ENCODE data around the gene CLDN10.

Gene CLDN10

GRCh38 chr13:95541911-95542474 is 10.5 kb upstream of the CLDN10 start:
- no peak overlapping the region for H3K4me3 ChIP-seq (ENCODE audit: low read depth in 1 of 2, low read length in 2 of 2)
- H3K27ac ChIP-seq (ENCODE audit: low read length) = no peak overlapping the region
- H3K27me3 ChIP-seq (ENCODE audit: low read depth, low read length) = no peaks in the 10 kb centered on the region
- H3K9me3 ChIP-seq (ENCODE audit: control insufficient read depth in 1 of 2, low read length in 2 of 2) = no peaks in the 10 kb centered on the region
- no peaks in the 10 kb centered on the region for H3K36me3 ChIP-seq (ENCODE audit: control insufficient read depth in 1 of 2, insufficient read depth in 2 of 2, low read length in 2 of 2)
- peaks cover 0 to 4% of the 10 kb centered on the region in 2 donors for H3K4me1 ChIP-seq (ENCODE audit: control insufficient read depth in 1 of 2, insufficient read depth in 2 of 2, low read length in 2 of 2)

- peaks cover 0 to 4% of the 10 kb centered on the region in 2 donors for H3K4me1 ChIP-seq (ENCODE audit: control insufficient read depth in 1 of 2, insufficient read depth in 2 of 2, low read length in 2 of 2)
- no peak overlapping the region for H3K4me3 ChIP-seq (ENCODE audit: low read depth in 1 of 2, low read length in 2 of 2)
- H3K27ac ChIP-seq (ENCODE audit: low read length) = no peak overlapping the region
- no peaks in the 10 kb centered on the region for H3K36me3 ChIP-seq (ENCODE audit: control insufficient read depth in 1 of 2, insufficient read depth in 2 of 2, low read length in 2 of 2)
- no peaks in the 10 kb centered on the region for H3K9me3 ChIP-seq (ENCODE audit: control insufficient read depth in 1 of 2, low read length in 2 of 2)
- no peaks in the 10 kb centered on the region for H3K27me3 ChIP-seq (ENCODE audit: low read depth, low read length)
These were observed 8.2 kb upstream of the CLDN10 start for GRCh38 chr13:95544293-95544692.

GRCh38 chr13:95546919-95547318 is 5.6 kb upstream of the CLDN10 start:
- no peaks in the 10 kb centered on the region for H3K9me3 ChIP-seq (ENCODE audit: control insufficient read depth in 1 of 2, low read length in 2 of 2)
- H3K27ac ChIP-seq (ENCODE audit: low read length) = no peak overlapping the region
- no peaks in the 10 kb centered on the region for H3K4me1 ChIP-seq (ENCODE audit: control insufficient read depth in 1 of 2, insufficient read depth in 2 of 2, low read length in 2 of 2)
- H3K4me3 ChIP-seq (ENCODE audit: low read depth in 1 of 2, low read length in 2 of 2) = no peak overlapping the region
- peaks cover 9% of the 10 kb centered on the region for H3K27me3 ChIP-seq (ENCODE audit: low read depth, low read length)
- no peaks in the 10 kb centered on the region for H3K36me3 ChIP-seq (ENCODE audit: control insufficient read depth in 1 of 2, insufficient read depth in 2 of 2, low read length in 2 of 2)

GRCh38 chr13:95547531-95548167 is 4.9 kb upstream of the CLDN10 start:
- Histone ChIP-seq H3K27me3 (ENCODE audit: low read depth, low read length) (peaks cover 12% of the 10 kb centered on the region), H3K4me3 (ENCODE audit: low read depth in 1 of 2, low read length in 2 of 2) (no peak overlapping the region), H3K4me1 (ENCODE audit: control insufficient read depth in 1 of 2, insufficient read depth in 2 of 2, low read length in 2 of 2) (peaks cover 0 to 3% of the 10 kb centered on the region in 2 donors), H3K9me3 (ENCODE audit: control insufficient read depth in 1 of 2, low read length in 2 of 2) (no peaks in the 10 kb centered on the region), H3K36me3 (ENCODE audit: control insufficient read depth in 1 of 2, insufficient read depth in 2 of 2, low read length in 2 of 2) (no peaks in the 10 kb centered on the region), H3K27ac (ENCODE audit: low read length) (no peak overlapping the region)

- Histone ChIP-seq H3K9me3 (ENCODE audit: control insufficient read depth in 1 of 2, low read length in 2 of 2) (no peaks in the 10 kb centered on the region), H3K4me1 (ENCODE audit: control insufficient read depth in 1 of 2, insufficient read depth in 2 of 2, low read length in 2 of 2) (peaks cover 0 to 9% of the 10 kb centered on the region in 2 donors), H3K36me3 (ENCODE audit: control insufficient read depth in 1 of 2, insufficient read depth in 2 of 2, low read length in 2 of 2) (no peaks in the 10 kb centered on the region), H3K27me3 (ENCODE audit: low read depth, low read length) (peaks cover 26% of the 10 kb centered on the region), H3K4me3 (ENCODE audit: low read depth in 1 of 2, low read length in 2 of 2) (no peak overlapping the region), H3K27ac (ENCODE audit: low read length) (no peak overlapping the region)
These were observed 347 bp upstream of the CLDN10 start for GRCh38 chr13:95552208-95552538.

- Histone ChIP-seq H3K27ac (ENCODE audit: low read length) (no peak overlapping the region), H3K27me3 (ENCODE audit: low read depth, low read length) (peaks cover 26% of the 10 kb centered on the region), H3K9me3 (ENCODE audit: control insufficient read depth in 1 of 2, low read length in 2 of 2) (no peaks in the 10 kb centered on the region), H3K4me1 (ENCODE audit: control insufficient read depth in 1 of 2, insufficient read depth in 2 of 2, low read length in 2 of 2) (peaks cover 0 to 9% of the 10 kb centered on the region in 2 donors), H3K36me3 (ENCODE audit: control insufficient read depth in 1 of 2, insufficient read depth in 2 of 2, low read length in 2 of 2) (no peaks in the 10 kb centered on the region), H3K4me3 (ENCODE audit: low read depth in 1 of 2, low read length in 2 of 2) (peak overlapping the region; percentile 16 to 29)
These were observed 1.3 kb downstream of the CLDN10 start for GRCh38 chr13:95553581-95554385.

GRCh38 chr13:95557013-95557412 is 4.5 kb downstream of the CLDN10 start:
- Histone ChIP-seq H3K9me3 (ENCODE audit: control insufficient read depth in 1 of 2, low read length in 2 of 2) (no peaks in the 10 kb centered on the region), H3K4me3 (ENCODE audit: low read depth in 1 of 2, low read length in 2 of 2) (no peak overlapping the region), H3K4me1 (ENCODE audit: control insufficient read depth in 1 of 2, insufficient read depth in 2 of 2, low read length in 2 of 2) (peaks cover 0 to 9% of the 10 kb centered on the region in 2 donors), H3K27me3 (ENCODE audit: low read depth, low read length) (peaks cover 16% of the 10 kb centered on the region), H3K27ac (ENCODE audit: low read length) (no peak overlapping the region), H3K36me3 (ENCODE audit: control insufficient read depth in 1 of 2, insufficient read depth in 2 of 2, low read length in 2 of 2) (no peaks in the 10 kb centered on the region)

GRCh38 chr13:95559100-95559499 is 6.6 kb downstream of the CLDN10 start:
- H3K4me3 ChIP-seq (ENCODE audit: low read depth in 1 of 2, low read length in 2 of 2) = no peak overlapping the region
- no peaks in the 10 kb centered on the region for H3K9me3 ChIP-seq (ENCODE audit: control insufficient read depth in 1 of 2, low read length in 2 of 2)
- no peaks in the 10 kb centered on the region for H3K36me3 ChIP-seq (ENCODE audit: control insufficient read depth in 1 of 2, insufficient read depth in 2 of 2, low read length in 2 of 2)
- no peaks in the 10 kb centered on the region for H3K27me3 ChIP-seq (ENCODE audit: low read depth, low read length)
- no peaks in the 10 kb centered on the region for H3K4me1 ChIP-seq (ENCODE audit: control insufficient read depth in 1 of 2, insufficient read depth in 2 of 2, low read length in 2 of 2)
- H3K27ac ChIP-seq (ENCODE audit: low read length) = no peak overlapping the region

- Histone ChIP-seq H3K9me3 (ENCODE audit: control insufficient read depth in 1 of 2, low read length in 2 of 2) (no peaks in the 10 kb centered on the region), H3K4me3 (ENCODE audit: low read depth in 1 of 2, low read length in 2 of 2) (no peak overlapping the region), H3K4me1 (ENCODE audit: control insufficient read depth in 1 of 2, insufficient read depth in 2 of 2, low read length in 2 of 2) (no peaks in the 10 kb centered on the region), H3K36me3 (ENCODE audit: control insufficient read depth in 1 of 2, insufficient read depth in 2 of 2, low read length in 2 of 2) (no peaks in the 10 kb centered on the region), H3K27ac (ENCODE audit: low read length) (no peak overlapping the region), H3K27me3 (ENCODE audit: low read depth, low read length) (no peaks in the 10 kb centered on the region)
These were observed 7.9 kb downstream of the CLDN10 start for GRCh38 chr13:95560387-95560786.

GRCh38 chr13:95564091-95564490 is 11.6 kb downstream of the CLDN10 start:
- Histone ChIP-seq H3K4me1 (ENCODE audit: control insufficient read depth in 1 of 2, insufficient read depth in 2 of 2, low read length in 2 of 2) (no peaks in the 10 kb centered on the region), H3K4me3 (ENCODE audit: low read depth in 1 of 2, low read length in 2 of 2) (no peak overlapping the region), H3K27me3 (ENCODE audit: low read depth, low read length) (no peaks in the 10 kb centered on the region), H3K9me3 (ENCODE audit: control insufficient read depth in 1 of 2, low read length in 2 of 2) (no peaks in the 10 kb centered on the region), H3K27ac (ENCODE audit: low read length) (no peak overlapping the region), H3K36me3 (ENCODE audit: control insufficient read depth in 1 of 2, insufficient read depth in 2 of 2, low read length in 2 of 2) (no peaks in the 10 kb centered on the region)

GRCh38 chr13:95564733-95565291 is 12.3 kb downstream of the CLDN10 start:
- H3K27ac ChIP-seq (ENCODE audit: low read length) = no peak overlapping the region
- H3K4me3 ChIP-seq (ENCODE audit: low read depth in 1 of 2, low read length in 2 of 2) = no peak overlapping the region
- H3K27me3 ChIP-seq (ENCODE audit: low read depth, low read length) = no peaks in the 10 kb centered on the region
- H3K4me1 ChIP-seq (ENCODE audit: control insufficient read depth in 1 of 2, insufficient read depth in 2 of 2, low read length in 2 of 2) = no peaks in the 10 kb centered on the region
- H3K36me3 ChIP-seq (ENCODE audit: control insufficient read depth in 1 of 2, insufficient read depth in 2 of 2, low read length in 2 of 2) = no peaks in the 10 kb centered on the region
- H3K9me3 ChIP-seq (ENCODE audit: control insufficient read depth in 1 of 2, low read length in 2 of 2) = no peaks in the 10 kb centered on the region
